ENCODE data around the gene TNNI3. TPM values are rescaled to one million over a fixed set of nuclear protein-coding genes. Genes with fewer than 3 reads are reported as not detected.

TNNI3 gene
- total RNA-seq, 1 experiment from 2014 or later: 14.6 TPM

DNA sequence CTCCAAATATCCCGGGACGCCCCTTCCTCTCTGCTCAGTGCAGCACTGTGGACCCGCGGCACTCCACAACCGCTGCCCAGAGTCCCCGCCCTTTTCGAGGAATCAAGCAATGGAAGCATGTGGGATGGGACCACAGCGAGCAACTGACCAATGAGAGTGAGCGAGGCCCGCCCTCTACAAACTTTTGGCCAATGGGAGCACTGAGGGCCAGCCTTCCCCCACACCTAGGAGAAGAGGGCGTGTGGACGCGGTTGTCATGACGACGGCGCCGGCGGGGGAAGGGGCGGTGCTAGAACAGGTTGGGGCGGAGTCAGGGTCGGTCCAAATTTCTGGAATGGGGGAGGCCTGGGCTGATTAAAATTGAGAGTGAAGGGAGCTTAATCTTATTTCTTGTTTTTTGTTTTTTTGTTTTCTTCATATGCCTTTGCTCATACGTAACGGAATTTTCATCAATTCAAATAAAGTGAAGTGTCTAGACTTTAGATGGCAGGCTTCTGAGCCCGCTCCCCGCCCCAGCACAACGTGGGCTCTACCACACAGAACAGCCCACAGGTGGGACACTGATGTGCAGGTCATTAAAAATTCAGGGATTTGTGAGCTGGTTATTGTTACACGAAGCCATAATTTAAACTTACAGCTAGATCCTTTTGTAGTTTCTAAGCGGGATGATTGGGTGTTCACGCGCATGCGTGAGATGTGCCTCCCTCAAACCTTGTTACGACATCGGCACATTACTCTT lies 9.2 kb upstream of the TNNI3 start, which contains the start of gene DNAAF3:
DNAAF3 (minus strand) TSS at position 84 of the 739 bp plus-strand sequence. CDS start 200 bp downstream, outside the sequence.
- ChIA-PET CTCF (interaction anchor here (0.6 to 1.0 kb wide), 6 partner anchors 9 to 49 kb away, joined by 3 to 5 read pairs (median 3); no protein-coding TSS in a partner anchor), POLR2A (interaction anchor here (0.5 to 1.2 kb wide), 3 partner anchors 104 to 406 kb away, joined by 3 to 4 read pairs (median 3); partner anchors contain the start of gene RDH13)
- H3K36me3 ChIP-seq (ENCODE audit: control insufficient read depth, insufficient read depth, low read length): no peaks in the 10 kb centered on the region
- TF ChIP-seq TCF7L2 (IDR thresholded peaks at IDR 0.05; ENCODE audit: low read depth, low read length) (peak; percentile 45; the same call in 1 of the 2 replicates), SIN3A (IDR thresholded peaks at IDR 0.05; ENCODE audit: borderline replicate concordance, insufficient read depth, low read depth, low read length) (no peak), POLR2AphosphoS5 (IDR thresholded peaks at IDR 0.05; ENCODE audit: low read depth, low read length) (peak; percentile 54; the same call in 1 of the 2 replicates)
- ATAC-seq (peak; percentile 99), DNase-seq (ENCODE audit: low read depth, low spot score) (peak; percentile 89)
- peak within 1 kb of the TSS; percentile 87 for H3K27ac ChIP-seq (ENCODE audit: low read length)
- H3K9me3 ChIP-seq (ENCODE audit: control insufficient read depth, insufficient read depth, low read depth, low read length): no peaks in the 10 kb centered on the region
- H3K4me1 ChIP-seq (ENCODE audit: control insufficient read depth, insufficient read depth, low read length): peaks cover 3% of the 10 kb centered on the region; the same call in 1 of the 2 replicates
- no peaks in the 10 kb centered on the region for H3K27me3 ChIP-seq (ENCODE audit: control insufficient read depth, insufficient read depth, low read length)
- peak within 1 kb of the TSS; percentile 61 to 82 for H3K4me3 ChIP-seq (ENCODE audit: low read depth in 2 of 2, low read length in 2 of 2)
- intact Hi-C loops (cut with micrococcal nuclease; ENCODE audit: unreplicated experiment): no loop called here
- in situ Hi-C loops (cut with HindIII; ENCODE audit: low pct_unique_long_range_greater_than_20kb, low sequenced_read_pairs): no loop called here
- no TSS peak for BruUV-seq (replicated peaks)

DNA sequence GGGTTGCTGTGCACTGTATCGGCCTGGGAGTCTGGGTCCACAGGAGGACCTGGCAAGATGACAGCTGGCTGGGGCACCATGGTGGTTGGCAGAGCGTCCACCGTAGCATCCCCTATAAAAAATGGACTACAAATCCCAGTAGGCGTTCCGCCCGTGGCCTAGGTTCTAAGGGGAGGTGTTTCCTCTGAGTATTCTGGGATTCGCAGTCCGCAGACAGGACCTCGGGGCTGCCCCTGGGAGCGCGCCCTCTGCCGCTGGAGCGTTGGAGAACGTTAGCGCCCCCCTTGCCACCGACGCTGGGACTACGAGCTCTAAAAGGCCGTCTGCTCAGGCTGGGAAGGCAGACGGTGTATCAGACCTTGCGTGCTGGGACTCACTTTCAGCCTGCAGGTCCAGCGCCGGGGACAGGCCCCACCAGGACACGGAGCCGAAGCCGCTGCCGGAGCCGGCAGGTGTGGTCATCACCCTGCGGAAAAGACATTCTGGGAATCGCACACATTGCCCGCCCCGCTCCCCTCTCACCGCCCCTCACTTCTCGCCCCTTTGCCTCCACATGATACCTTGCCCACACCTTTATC lies 8.5 kb upstream of the TNNI3 start:
- Histone ChIP-seq H3K4me3 (ENCODE audit: low read depth in 2 of 2, low read length in 2 of 2) (peak overlapping the region; percentile 61 to 82), H3K36me3 (ENCODE audit: control insufficient read depth, insufficient read depth, low read length) (no peaks in the 10 kb centered on the region), H3K27me3 (ENCODE audit: control insufficient read depth, insufficient read depth, low read length) (no peaks in the 10 kb centered on the region), H3K27ac (ENCODE audit: low read length) (no peak overlapping the region), H3K4me1 (ENCODE audit: control insufficient read depth, insufficient read depth, low read length) (peaks cover 3% of the 10 kb centered on the region; the same call in 1 of the 2 replicates), H3K9me3 (ENCODE audit: control insufficient read depth, insufficient read depth, low read depth, low read length) (no peaks in the 10 kb centered on the region)
- ChIA-PET POLR2A (interaction anchor here (0.5 to 1.2 kb wide), 2 partner anchors 224 to 407 kb away, joined by 3 to 4 read pairs; no protein-coding TSS in a partner anchor), CTCF (interaction anchor here (0.7 to 1.0 kb wide), 3 partner anchors 10 to 38 kb away, joined by 3 to 4 read pairs (median 3); no protein-coding TSS in a partner anchor)
- intact Hi-C loops (cut with micrococcal nuclease; ENCODE audit: unreplicated experiment): no loop called here
- DNase-seq (ENCODE audit: low read depth, low spot score) (peak; percentile 61), ATAC-seq (peak; percentile 87)
- in situ Hi-C loops (cut with HindIII; ENCODE audit: low pct_unique_long_range_greater_than_20kb, low sequenced_read_pairs): no loop called here
- TF ChIP-seq, protein P1, sequence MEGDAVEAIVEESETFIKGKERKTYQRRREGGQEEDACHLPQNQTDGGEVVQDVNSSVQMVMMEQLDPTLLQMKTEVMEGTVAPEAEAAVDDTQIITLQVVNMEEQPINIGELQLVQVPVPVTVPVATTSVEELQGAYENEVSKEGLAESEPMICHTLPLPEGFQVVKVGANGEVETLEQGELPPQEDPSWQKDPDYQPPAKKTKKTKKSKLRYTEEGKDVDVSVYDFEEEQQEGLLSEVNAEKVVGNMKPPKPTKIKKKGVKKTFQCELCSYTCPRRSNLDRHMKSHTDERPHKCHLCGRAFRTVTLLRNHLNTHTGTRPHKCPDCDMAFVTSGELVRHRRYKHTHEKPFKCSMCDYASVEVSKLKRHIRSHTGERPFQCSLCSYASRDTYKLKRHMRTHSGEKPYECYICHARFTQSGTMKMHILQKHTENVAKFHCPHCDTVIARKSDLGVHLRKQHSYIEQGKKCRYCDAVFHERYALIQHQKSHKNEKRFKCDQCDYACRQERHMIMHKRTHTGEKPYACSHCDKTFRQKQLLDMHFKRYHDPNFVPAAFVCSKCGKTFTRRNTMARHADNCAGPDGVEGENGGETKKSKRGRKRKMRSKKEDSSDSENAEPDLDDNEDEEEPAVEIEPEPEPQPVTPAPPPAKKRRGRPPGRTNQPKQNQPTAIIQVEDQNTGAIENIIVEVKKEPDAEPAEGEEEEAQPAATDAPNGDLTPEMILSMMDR (IDR thresholded peaks at IDR 0.05): peak; percentile 99
- TF ChIP-seq, protein P2, sequence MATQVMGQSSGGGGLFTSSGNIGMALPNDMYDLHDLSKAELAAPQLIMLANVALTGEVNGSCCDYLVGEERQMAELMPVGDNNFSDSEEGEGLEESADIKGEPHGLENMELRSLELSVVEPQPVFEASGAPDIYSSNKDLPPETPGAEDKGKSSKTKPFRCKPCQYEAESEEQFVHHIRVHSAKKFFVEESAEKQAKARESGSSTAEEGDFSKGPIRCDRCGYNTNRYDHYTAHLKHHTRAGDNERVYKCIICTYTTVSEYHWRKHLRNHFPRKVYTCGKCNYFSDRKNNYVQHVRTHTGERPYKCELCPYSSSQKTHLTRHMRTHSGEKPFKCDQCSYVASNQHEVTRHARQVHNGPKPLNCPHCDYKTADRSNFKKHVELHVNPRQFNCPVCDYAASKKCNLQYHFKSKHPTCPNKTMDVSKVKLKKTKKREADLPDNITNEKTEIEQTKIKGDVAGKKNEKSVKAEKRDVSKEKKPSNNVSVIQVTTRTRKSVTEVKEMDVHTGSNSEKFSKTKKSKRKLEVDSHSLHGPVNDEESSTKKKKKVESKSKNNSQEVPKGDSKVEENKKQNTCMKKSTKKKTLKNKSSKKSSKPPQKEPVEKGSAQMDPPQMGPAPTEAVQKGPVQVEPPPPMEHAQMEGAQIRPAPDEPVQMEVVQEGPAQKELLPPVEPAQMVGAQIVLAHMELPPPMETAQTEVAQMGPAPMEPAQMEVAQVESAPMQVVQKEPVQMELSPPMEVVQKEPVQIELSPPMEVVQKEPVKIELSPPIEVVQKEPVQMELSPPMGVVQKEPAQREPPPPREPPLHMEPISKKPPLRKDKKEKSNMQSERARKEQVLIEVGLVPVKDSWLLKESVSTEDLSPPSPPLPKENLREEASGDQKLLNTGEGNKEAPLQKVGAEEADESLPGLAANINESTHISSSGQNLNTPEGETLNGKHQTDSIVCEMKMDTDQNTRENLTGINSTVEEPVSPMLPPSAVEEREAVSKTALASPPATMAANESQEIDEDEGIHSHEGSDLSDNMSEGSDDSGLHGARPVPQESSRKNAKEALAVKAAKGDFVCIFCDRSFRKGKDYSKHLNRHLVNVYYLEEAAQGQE (IDR thresholded peaks at IDR 0.05; ENCODE audit: insufficient read depth in 1 of 2, low read depth in 2 of 2, low read length in 1 of 2): no peak
- TF ChIP-seq TCF7L2 (IDR thresholded peaks at IDR 0.05; ENCODE audit: low read depth, low read length) (0 out of 2 replicates have a peak, but pooled peaks have one; percentile 16), SIN3A (IDR thresholded peaks at IDR 0.05; ENCODE audit: borderline replicate concordance, insufficient read depth, low read depth, low read length) (peak; percentile 87)
- BruUV-seq (replicated peaks): no TSS peak

All from Panc1 (cell line).